Right atrium auricular region (tissue), 2 donors: ENCODE measurements around the gene PEX16. TPM values are rescaled to one million over a fixed set of nuclear protein-coding genes. Genes with fewer than 3 reads are reported as not detected.

Source experiments
- DNase-seq: peaks from one replicate; pipeline ENCODE4 v3.0.0-alpha.2; 2019; ENCODE audit warnings: low spot score
- H3K27ac ChIP-seq, 2 donors: fragments of 200-600 bp; sonication (generic); 1 replicate in 1 of 2; 2 replicates in 1 of 2; pipeline ENCODE4 v1.5.1; 2016 to 2019
- H3K27me3 ChIP-seq, 2 donors: fragments of 200-600 bp; sonication (generic); one replicate each; pipeline versions ENCODE4 v1.5.1 to v1.6.0; 2017 to 2019
- H3K36me3 ChIP-seq: fragments of 200-600 bp; sonication (generic); one replicate; pipeline ENCODE4 v1.5.1; 2016
- H3K4me1 ChIP-seq, 2 donors: fragments of 200-600 bp; sonication (generic); one replicate each; pipeline versions ENCODE4 v1.5.1 to v1.6.0; 2017 to 2019
- H3K4me3 ChIP-seq, 2 donors: fragments of 200-600 bp; sonication (generic); 1 replicate in 1 of 2; 2 replicates in 1 of 2; pipeline ENCODE4 v1.5.1; 2017 to 2019; ENCODE audit warnings: mild to moderate bottlenecking in 1 of 2, moderate library complexity in 1 of 2
- H3K9me3 ChIP-seq, 2 donors: fragments of 200-600 bp; sonication (generic); one replicate each; pipeline ENCODE4 v1.5.1; 2019
- total RNA-seq, 2 donors: library from RNA; depleted of rRNA; stranded (reverse); fragments of >200 nt; gene quantifications; one replicate each; pipeline ENCODE4 v1.1.0, GENCODE V29; 2016
- TF ChIP-seq, protein P1 (sequence below), 2 donors: fragments of 200-600 bp; sonication (generic); IDR thresholded peaks; one replicate each; pipeline ENCODE4 v1.5.1; 2019; ENCODE audit warnings: antibody characterized with exemption in 2 of 2

The PEX16 gene
- total RNA-seq, 2 donors from 2014 or later: 12.9 to 17.4 TPM

DNA sequence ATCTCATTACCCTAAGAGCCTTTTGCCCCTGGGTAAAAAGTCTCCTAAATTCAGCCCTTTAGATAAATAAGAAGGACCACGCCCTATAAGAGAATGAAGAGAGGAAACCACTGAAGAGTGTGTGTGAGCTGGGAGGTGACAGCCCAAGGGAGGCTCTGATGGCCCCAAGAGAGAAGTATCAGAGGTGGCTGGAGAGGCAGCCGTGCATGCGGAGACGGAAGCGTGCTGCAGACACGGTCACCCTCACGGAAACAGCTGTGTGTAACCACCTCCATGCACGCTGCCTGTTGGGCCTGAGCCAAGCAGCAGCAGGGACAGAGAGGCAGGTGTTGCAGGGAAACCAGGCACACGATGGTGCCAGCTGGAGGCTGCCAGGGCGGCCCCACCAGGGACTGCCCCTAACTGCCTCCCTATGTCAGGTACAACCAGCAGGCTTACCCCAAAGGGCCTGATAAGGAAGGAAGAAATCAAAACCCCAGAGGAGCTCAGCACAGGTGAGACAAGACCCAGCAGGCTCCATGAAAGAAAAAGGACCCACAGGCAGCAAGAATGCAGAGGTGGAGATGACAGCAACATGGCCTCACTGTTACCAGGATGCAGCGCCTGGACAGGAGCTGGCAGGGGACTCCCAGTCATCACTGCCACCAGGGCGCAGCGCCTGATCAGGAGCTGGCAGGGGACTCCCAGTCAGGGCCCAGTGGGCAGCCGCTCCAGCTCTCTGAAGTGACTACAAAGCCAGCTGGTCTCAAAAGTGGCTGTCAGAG is 12.5 kb upstream of the PEX16 start:
- no peaks in the 10 kb centered on the region for H3K9me3 ChIP-seq
- peak overlapping the region in 1 of 2 donors; percentile 43 for H3K27ac ChIP-seq
- no peaks in the 10 kb centered on the region for H3K27me3 ChIP-seq
- TF ChIP-seq, protein P1, sequence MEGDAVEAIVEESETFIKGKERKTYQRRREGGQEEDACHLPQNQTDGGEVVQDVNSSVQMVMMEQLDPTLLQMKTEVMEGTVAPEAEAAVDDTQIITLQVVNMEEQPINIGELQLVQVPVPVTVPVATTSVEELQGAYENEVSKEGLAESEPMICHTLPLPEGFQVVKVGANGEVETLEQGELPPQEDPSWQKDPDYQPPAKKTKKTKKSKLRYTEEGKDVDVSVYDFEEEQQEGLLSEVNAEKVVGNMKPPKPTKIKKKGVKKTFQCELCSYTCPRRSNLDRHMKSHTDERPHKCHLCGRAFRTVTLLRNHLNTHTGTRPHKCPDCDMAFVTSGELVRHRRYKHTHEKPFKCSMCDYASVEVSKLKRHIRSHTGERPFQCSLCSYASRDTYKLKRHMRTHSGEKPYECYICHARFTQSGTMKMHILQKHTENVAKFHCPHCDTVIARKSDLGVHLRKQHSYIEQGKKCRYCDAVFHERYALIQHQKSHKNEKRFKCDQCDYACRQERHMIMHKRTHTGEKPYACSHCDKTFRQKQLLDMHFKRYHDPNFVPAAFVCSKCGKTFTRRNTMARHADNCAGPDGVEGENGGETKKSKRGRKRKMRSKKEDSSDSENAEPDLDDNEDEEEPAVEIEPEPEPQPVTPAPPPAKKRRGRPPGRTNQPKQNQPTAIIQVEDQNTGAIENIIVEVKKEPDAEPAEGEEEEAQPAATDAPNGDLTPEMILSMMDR (IDR thresholded peaks at IDR 0.05): no peak
- H3K4me1 ChIP-seq: peaks cover 0 to 14% of the 10 kb centered on the region in 2 donors
- no peak for DNase-seq
- peaks cover 32% of the 10 kb centered on the region for H3K36me3 ChIP-seq
- H3K4me3 ChIP-seq: no peak overlapping the region

DNA sequence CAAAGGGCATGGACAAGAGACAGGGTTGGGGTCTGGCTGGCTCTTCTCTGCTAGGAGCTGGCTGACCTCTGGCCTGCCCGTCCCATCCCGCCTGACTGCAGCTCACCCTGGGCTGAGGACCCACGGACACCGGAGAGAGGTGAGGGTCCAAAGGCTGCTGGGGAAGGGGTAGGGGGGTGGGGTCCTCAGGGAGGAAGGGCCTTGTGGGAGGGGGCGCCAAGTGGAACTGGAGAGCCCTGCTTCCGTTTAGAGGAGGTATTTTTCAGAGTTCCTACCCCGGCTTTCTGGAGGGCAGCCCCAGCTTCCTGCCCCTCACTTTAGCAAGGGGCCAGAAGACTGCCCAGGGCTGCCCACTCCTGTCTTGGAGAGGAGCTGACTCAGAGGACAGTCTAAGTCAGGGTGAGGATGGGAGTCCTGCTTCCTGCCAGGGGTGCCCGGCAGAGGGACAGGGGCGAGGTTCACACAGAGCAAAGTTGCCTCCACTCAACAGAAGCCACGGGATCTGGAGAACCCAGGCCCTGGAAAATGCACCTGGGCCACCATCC is 11.9 kb upstream of the PEX16 start:
- DNase-seq: no peak
- no peaks in the 10 kb centered on the region for H3K9me3 ChIP-seq
- H3K27ac ChIP-seq: no peak overlapping the region
- no peak overlapping the region for H3K4me3 ChIP-seq
- H3K36me3 ChIP-seq: peaks cover 26% of the 10 kb centered on the region
- TF ChIP-seq, protein P1 (IDR thresholded peaks at IDR 0.05): no peak
- H3K27me3 ChIP-seq: no peaks in the 10 kb centered on the region
- H3K4me1 ChIP-seq: peaks cover 0 to 14% of the 10 kb centered on the region in 2 donors

DNA sequence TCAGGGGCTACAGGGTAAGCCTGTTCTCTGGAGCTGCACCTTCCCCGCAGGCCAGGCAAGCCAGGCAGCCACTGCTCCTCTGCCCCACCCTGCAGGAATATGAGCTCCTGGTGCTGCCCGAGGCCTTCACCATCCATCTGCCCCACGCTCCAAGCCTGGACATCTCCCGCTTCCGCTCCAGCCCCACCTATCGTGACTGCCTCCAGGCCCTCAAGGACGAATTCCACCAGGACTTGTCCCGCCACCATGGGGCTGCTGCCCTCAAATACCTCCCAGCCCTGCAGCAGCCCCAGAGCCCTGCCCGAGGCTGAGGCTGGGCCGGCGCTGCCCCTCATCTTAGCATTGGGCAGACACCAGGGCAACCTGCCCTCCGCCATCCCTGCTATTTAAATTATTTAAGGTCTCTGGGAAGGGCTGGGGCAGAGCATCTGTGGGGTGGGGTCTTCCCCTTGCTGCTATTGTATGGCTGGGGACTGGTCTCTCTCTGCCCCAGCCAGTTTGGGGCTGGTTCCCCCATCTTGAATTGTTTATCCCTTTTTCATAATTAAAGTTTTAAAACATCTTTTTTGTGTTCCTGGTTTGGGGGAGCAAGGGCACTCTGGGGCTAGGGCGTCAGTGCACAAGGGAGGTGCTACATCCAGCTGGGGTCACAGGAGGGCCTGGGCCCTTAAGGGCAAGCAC is 11.0 kb upstream of the PEX16 start:
- DNase-seq: no peak
- peaks cover 17% of the 10 kb centered on the region for H3K36me3 ChIP-seq
- H3K9me3 ChIP-seq: no peaks in the 10 kb centered on the region
- H3K27me3 ChIP-seq: no peaks in the 10 kb centered on the region
- H3K4me1 ChIP-seq: peaks cover 0 to 14% of the 10 kb centered on the region in 2 donors
- no peak overlapping the region for H3K27ac ChIP-seq
- H3K4me3 ChIP-seq: no peak overlapping the region
- TF ChIP-seq, protein P1 (IDR thresholded peaks at IDR 0.05): no peak

DNA sequence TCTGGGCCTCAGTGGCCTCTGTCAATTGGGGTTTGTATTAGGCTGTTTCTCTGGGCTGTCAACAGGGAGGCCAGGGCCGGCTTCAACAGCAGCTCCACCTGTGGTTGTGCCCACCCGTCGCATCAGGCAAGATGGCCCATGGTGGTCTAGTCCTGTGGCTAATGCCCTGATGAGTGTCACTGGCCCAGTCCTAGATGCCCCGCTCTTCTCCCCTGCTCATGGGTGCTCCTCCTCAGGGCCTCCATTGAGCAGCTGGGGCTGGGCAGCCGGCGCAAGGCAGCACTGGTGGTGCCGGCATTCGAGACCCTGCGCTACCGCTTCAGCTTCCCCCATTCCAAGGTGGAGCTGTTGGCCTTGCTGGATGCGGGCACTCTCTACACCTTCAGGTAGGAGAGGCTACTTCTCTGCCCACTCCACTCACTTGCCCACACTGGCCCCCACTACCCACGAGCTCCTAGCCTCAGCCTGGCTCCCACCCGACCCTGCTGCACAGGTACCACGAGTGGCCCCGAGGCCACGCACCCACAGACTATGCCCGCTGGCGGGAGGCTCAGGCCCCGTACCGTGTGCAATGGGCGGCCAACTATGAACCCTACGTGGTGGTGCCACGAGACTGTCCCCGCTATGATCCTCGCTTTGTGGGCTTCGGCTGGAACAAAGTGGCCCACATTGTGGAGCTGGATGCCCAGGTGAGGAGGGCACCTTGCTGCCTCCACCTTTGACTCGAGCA is 10.2 kb upstream of the PEX16 start:
- Histone ChIP-seq H3K27me3 (peaks cover 0 to 6% of the 10 kb centered on the region in 2 donors), H3K4me3 (no peak overlapping the region), H3K27ac (no peak overlapping the region), H3K4me1 (peaks cover 0 to 20% of the 10 kb centered on the region in 2 donors), H3K9me3 (no peaks in the 10 kb centered on the region), H3K36me3 (peaks cover 9% of the 10 kb centered on the region)
- DNase-seq: no peak
- TF ChIP-seq, protein P1 (IDR thresholded peaks at IDR 0.05): no peak

DNA sequence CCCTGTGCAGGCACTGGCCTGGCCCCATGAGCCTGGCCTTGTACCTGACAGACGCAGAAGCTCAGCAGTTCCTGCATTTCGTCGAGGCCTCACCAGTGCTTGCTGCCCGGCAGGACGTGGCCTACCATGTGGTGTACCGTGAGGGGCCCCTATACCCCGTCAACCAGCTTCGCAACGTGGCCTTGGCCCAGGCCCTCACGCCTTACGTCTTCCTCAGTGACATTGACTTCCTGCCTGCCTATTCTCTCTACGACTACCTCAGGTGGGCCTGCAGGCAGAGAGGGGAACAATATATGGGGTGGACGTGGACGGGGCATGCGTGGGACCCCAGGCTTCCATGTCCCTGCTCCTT is 9.6 kb upstream of the PEX16 start:
- Histone ChIP-seq H3K27ac (no peak overlapping the region), H3K27me3 (peaks cover 1 to 11% of the 10 kb centered on the region in 2 donors), H3K4me1 (peaks cover 0 to 26% of the 10 kb centered on the region in 2 donors), H3K4me3 (no peak overlapping the region), H3K9me3 (no peaks in the 10 kb centered on the region), H3K36me3 (peaks cover 8% of the 10 kb centered on the region)
- DNase-seq: no peak
- TF ChIP-seq, protein P1 (IDR thresholded peaks at IDR 0.05): no peak
